GM12878 (cell line): ENCODE results near the gene TMPRSS13. TPM values are rescaled to one million over a fixed set of nuclear protein-coding genes. Genes with fewer than 3 reads are reported as not detected.

ENCODE experiments used
- ATAC-seq: fragments of 200-7000 bp; cut with Tn5 transposase; 3 replicates; pipeline ENCODE4 v1.9.1; 2020; ENCODE audit warnings: mild to moderate bottlenecking, moderate library complexity
- BruUV-seq: library from RNA; stranded (reverse); fragments of 400-500 nt; replicated peaks from 2 replicates; lab custom pipeline; 2021; lab: Mats Ljungman, UMichigan
- CTCF ChIA-PET: fragments of 300-600 bp; sonication (Branson Sonifier 250); formaldehyde crosslinking; extraction: SDS; loops from one replicate; lab custom pipeline; 2021; ENCODE audit warnings: inconsistent platforms; lab: Yijun Ruan, JAX
- POLR2A ChIA-PET: fragments of 350-600 bp; formaldehyde crosslinking; extraction: SDS; loops from one replicate; lab custom pipeline; 2021; ENCODE audit warnings: inconsistent platforms; lab: Charles Lee
- RAD21 ChIA-PET: fragments of 300-600 bp; sonication (Branson Sonifier 250); formaldehyde crosslinking; loops from one replicate; lab custom pipeline; 2023; ENCODE audit warnings: antibody characterized with exemption; ENCODE audit not compliant: unreplicated experiment; lab: Charles Lee
- SMC1A ChIA-PET: fragments of 300-600 bp; sonication (Branson Sonifier 250); formaldehyde crosslinking; loops from one replicate; lab custom pipeline; 2023; ENCODE audit not compliant: unreplicated experiment, uncharacterized antibody; lab: Charles Lee
- DNase-seq: peaks from one replicate; pipeline ENCODE4 v3.0.0-alpha.2; 2011; ENCODE audit warnings: low read depth, low spot score
- FAIRE-seq: peaks from 3 replicates; lab custom pipeline; 2011; peaks lifted over from hg19 to GRCh38; lab: Jason Lieb, UNC
- H2AFZ ChIP-seq: 2 replicates; pipeline ENCODE4 v1.6.0; 2011; ENCODE audit warnings: low read depth, low read length, control low read depth; ENCODE audit not compliant: control insufficient read depth
- H3K27ac ChIP-seq: 2 replicates; pipeline ENCODE4 v1.5.1; 2011; ENCODE audit warnings: control low read depth; ENCODE audit not compliant: control insufficient read depth, insufficient read depth
- H3K27me3 ChIP-seq, 2 experiments: replicated peaks in 1 of 2; 2 replicates each; pipeline versions ENCODE4 v1.6.0 to v1.6.1; 2011; ENCODE audit warnings: low read length in 1 of 2; ENCODE audit not compliant: control insufficient read depth in 2 of 2, insufficient read depth in 2 of 2
- H3K36me3 ChIP-seq, 2 experiments: 2 replicates each; pipeline ENCODE4 v1.5.1; 2011; ENCODE audit warnings: low read length in 1 of 2; ENCODE audit not compliant: control insufficient read depth in 2 of 2, insufficient read depth in 2 of 2
- H3K4me1 ChIP-seq: 2 replicates; pipeline ENCODE4 v1.6.1; 2011; ENCODE audit warnings: mild to moderate bottlenecking, low read length, moderate library complexity, mixed read lengths; ENCODE audit not compliant: control insufficient read depth, insufficient read depth
- H3K4me2 ChIP-seq: 2 replicates; pipeline ENCODE4 v1.6.0; 2011; ENCODE audit warnings: control low read depth; ENCODE audit not compliant: control insufficient read depth, insufficient read depth
- H3K4me3 ChIP-seq: fragments of 200-600 bp; sonication (generic); 2 replicates; pipeline ENCODE4 v1.5.1; 2016
- H3K79me2 ChIP-seq: 2 replicates; pipeline ENCODE4 v1.6.0; 2011; ENCODE audit warnings: low read length; ENCODE audit not compliant: control insufficient read depth, insufficient read depth
- H3K9ac ChIP-seq: 2 replicates; pipeline ENCODE4 v1.8.0; 2011; ENCODE audit warnings: low read length, control low read depth, mixed read lengths; ENCODE audit not compliant: control insufficient read depth, insufficient read depth
- H3K9me3 ChIP-seq: replicated peaks from 3 replicates; pipeline ENCODE4 v1.5.1; 2011; ENCODE audit warnings: mild to moderate bottlenecking, low read length; ENCODE audit not compliant: control insufficient read depth, insufficient read depth
- H4K20me1 ChIP-seq: 2 replicates; pipeline ENCODE4 v1.6.0; 2011; ENCODE audit not compliant: control insufficient read depth, insufficient read depth
- BCL3 ChIP-seq: IDR thresholded peaks from 2 replicates; pipeline ENCODE4 v1.6.1; 2011; ENCODE audit warnings: borderline replicate concordance, low read depth, mild to moderate bottlenecking, moderate library complexity, low read length; ENCODE audit not compliant: insufficient read depth, poor library complexity, severe bottlenecking
- CBX3 ChIP-seq: fragments of 200-600 bp; sonication (generic); IDR thresholded peaks from 2 replicates; pipeline ENCODE4 v1.6.1; 2016; ENCODE audit warnings: low read depth, borderline replicate concordance
- CREB1 ChIP-seq: IDR thresholded peaks from 2 replicates; pipeline ENCODE4 v1.6.1; 2012; ENCODE audit warnings: low read depth, mild to moderate bottlenecking, inconsistent platforms
- EED ChIP-seq: sonication (generic); IDR thresholded peaks from 2 replicates; pipeline ENCODE4 v1.6.1; 2016; ENCODE audit warnings: antibody characterized with exemption, low read depth
- EP300 ChIP-seq, 2 experiments: fragments of 150-350 bp in 1 of 2; IDR thresholded peaks; 2 replicates each; pipeline ENCODE4 v1.6.1; 2011 to 2012; ENCODE audit warnings: low read depth in 2 of 2, low read length in 2 of 2, borderline replicate concordance in 1 of 2, improper control_type of control experiment in 1 of 2, inconsistent platforms in 1 of 2; ENCODE audit not compliant: control insufficient read depth in 1 of 2
- FOXM1 ChIP-seq: IDR thresholded peaks from 2 replicates; pipeline ENCODE4 v1.6.1; 2012; ENCODE audit warnings: low read depth, mild to moderate bottlenecking, inconsistent platforms, low read length, moderate library complexity
- GATAD2B ChIP-seq: fragments of 450-650 bp; conservative IDR thresholded peaks from 2 replicates; pipeline ENCODE4 v1.6.1; 2017; ENCODE audit warnings: low read depth, mild to moderate bottlenecking, moderate library complexity
- IKZF1 ChIP-seq: fragments of 450-650 bp; conservative IDR thresholded peaks from 2 replicates; pipeline ENCODE4 v1.6.1; 2017; ENCODE audit warnings: antibody characterized with exemption, mild to moderate bottlenecking
- IKZF2 ChIP-seq, 2 experiments: fragments of 450-650 bp; IDR thresholded peaks; 2 replicates each; pipeline ENCODE4 v1.6.1; 2017; ENCODE audit warnings: mild to moderate bottlenecking in 2 of 2, moderate library complexity in 2 of 2
- JUNB ChIP-seq: IDR thresholded peaks from 2 replicates; pipeline ENCODE4 v1.6.1; 2016; ENCODE audit warnings: antibody characterized with exemption, mild to moderate bottlenecking
- JUND ChIP-seq: IDR thresholded peaks from 2 replicates; pipeline ENCODE4 v1.6.1; 2012; ENCODE audit warnings: low read depth, mild to moderate bottlenecking, low read length, improper control_type of control experiment, moderate library complexity
- KDM1A ChIP-seq: fragments of 200-600 bp; sonication (generic); IDR thresholded peaks from 2 replicates; pipeline ENCODE4 v1.6.1; 2016; ENCODE audit warnings: borderline replicate concordance
- NFYB ChIP-seq: IDR thresholded peaks from 2 replicates; pipeline ENCODE4 v1.6.1; 2011; ENCODE audit warnings: low read depth, mild to moderate bottlenecking, low read length, improper control_type of control experiment, moderate library complexity; ENCODE audit not compliant: insufficient read depth
- POLR2AphosphoS2 ChIP-seq: IDR thresholded peaks from 2 replicates; pipeline ENCODE4 v1.6.1; 2011; ENCODE audit warnings: low read depth, mild to moderate bottlenecking, low read length, improper control_type of control experiment, moderate library complexity
- RB1 ChIP-seq: fragments of 450-650 bp; formaldehyde crosslinking; IDR thresholded peaks from 2 replicates; pipeline ENCODE4 v1.6.1; 2017; ENCODE audit warnings: mild to moderate bottlenecking, borderline replicate concordance
- RBBP5 ChIP-seq: fragments of 200-600 bp; sonication (generic); conservative IDR thresholded peaks from 2 replicates; pipeline ENCODE4 v1.6.1; 2016
- RCOR1 ChIP-seq: conservative IDR thresholded peaks from 2 replicates; pipeline ENCODE4 v1.6.1; 2012; ENCODE audit warnings: low read depth, low read length, improper control_type of control experiment
- RUNX3 ChIP-seq: IDR thresholded peaks from 2 replicates; pipeline ENCODE4 v1.6.1; 2012; ENCODE audit warnings: low read length, inconsistent platforms
- SMAD1 ChIP-seq: fragments of 450-650 bp; IDR thresholded peaks from 2 replicates; pipeline ENCODE4 v1.6.1; 2018; ENCODE audit warnings: mild to moderate bottlenecking, low read depth; ENCODE audit not compliant: partially characterized antibody
- TCF12 ChIP-seq: IDR thresholded peaks from 2 replicates; pipeline ENCODE4 v1.6.1; 2011; ENCODE audit warnings: low read depth, mild to moderate bottlenecking, low read length
- YY1 ChIP-seq: IDR thresholded peaks from 2 replicates; pipeline ENCODE4 v1.6.1; 2011; ENCODE audit warnings: low read depth, mild to moderate bottlenecking, low read length
- ZBED1 ChIP-seq: IDR thresholded peaks from 2 replicates; pipeline ENCODE4 v1.6.1; 2016; ENCODE audit warnings: borderline replicate concordance
- ZNF217 ChIP-seq: fragments of 450-650 bp; IDR thresholded peaks from 2 replicates; pipeline ENCODE4 v1.6.1; 2017; ENCODE audit warnings: antibody characterized with exemption, mild to moderate bottlenecking
- WGBS: methylation state at CpG from one replicate; pipeline ENCODE4 v1.1.6; 2016; ENCODE audit warnings: low lambda C conversion rate; ENCODE audit not compliant: insufficient replicate concordance, insufficient coverage; ENCODE audit errors: missing lambda C conversion rate; 5-methylcytosine and 5-hydroxymethylcytosine counted together
- in situ Hi-C: fragments of 300-500 bp; cut with MboI; formaldehyde crosslinking; loops from 9 replicates; pipeline ENCODE4 v1.14.3; 2018; ENCODE audit warnings: mixed read lengths
- intact Hi-C: fragments of 100-400 bp; cut with micrococcal nuclease; formaldehyde crosslinking; loops from one replicate; pipeline ENCODE4 v1.14.2; 2022; ENCODE audit not compliant: unreplicated experiment
- polyA plus RNA-seq, 11 experiments: library from polyadenylated mRNA; depleted of rRNA in 4 of 11; unstranded in 6 of 11; stranded (reverse) in 5 of 11; fragments of >200 nt; fragmentation: Nextera tagmentation in 4 of 11; fragmentation: Illumina TruSeq in 1 of 11; extraction: Ambion mirVana in 4 of 11; extraction: Trizol in 1 of 11; gene quantifications; 1 replicate in 1 of 11; 2 replicates in 10 of 11; pipeline versions ENCODE4 v1.2.1 to v1.2.3, GENCODE V29; 2011 to 2016; ENCODE audit warnings: inconsistent platforms in 2 of 11, missing spikeins in 2 of 11, low read depth in 1 of 11
- total RNA-seq, 4 experiments: library from RNA; depleted of rRNA in 3 of 4; stranded (reverse); fragments of >200 nt in 3 of 4; fragmentation: Illumina TruSeq in 1 of 4; extraction: Trizol in 1 of 4; gene quantifications; 2 replicates each; pipeline versions ENCODE4 v1.2.1 to v1.2.3, GENCODE V29; 2013 to 2021
- TF ChIP-seq, protein P1 (sequence below): fragments of 450-650 bp; IDR thresholded peaks from 2 replicates; pipeline ENCODE4 v1.6.1; 2017; ENCODE audit warnings: low read depth, mild to moderate bottlenecking, moderate library complexity

Gene TMPRSS13
- total and polyA plus RNA-seq, 10 of the 15 experiments (the other 5 are each of a cell fraction or from before 2014, with no cell fraction given) = 0.05 to 0.50 (median 0.26) TPM; not detected in 2

DNA sequence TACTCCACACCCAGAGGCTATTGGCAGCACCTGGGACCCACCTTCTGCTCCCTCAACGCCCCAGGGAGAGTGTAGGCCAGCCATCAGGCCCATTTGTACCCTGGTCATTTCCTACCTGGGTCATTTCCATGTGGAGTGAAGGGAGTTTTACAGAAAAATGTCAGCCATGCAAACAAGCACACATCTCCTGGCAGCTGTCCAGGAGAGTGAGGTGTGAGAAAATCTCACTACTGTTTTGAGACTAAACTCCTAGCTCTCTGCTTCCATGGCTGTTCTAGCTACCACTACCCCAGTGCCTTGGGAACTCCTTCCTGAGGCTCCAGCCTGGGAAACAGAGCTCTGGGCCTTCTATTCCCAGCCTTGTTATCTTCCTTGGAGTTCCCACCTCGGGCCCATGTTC lies 2.8 kb upstream of the TMPRSS13 start:
- ATAC-seq (peak; percentile 80), FAIRE-seq (peak; percentile 90), DNase-seq (peak; percentile 78)
- H3K9me3 ChIP-seq = no peaks in the 10 kb centered on the region
- CTCF ChIA-PET = interaction anchor here (0.9 to 5.7 kb wide), 17 partner anchors 8 to 826 kb away, joined by 3 to 59 read pairs (median 4); partner anchors contain the start of gene IL10RA
- WGBS = 0% methylated on average over 2 of the region's 2 CpGs
- SMC1A ChIA-PET = interaction anchor here (0.7 to 10.7 kb wide), 14 partner anchors 12 to 123 kb away, joined by 3 to 160 read pairs (median 4); no protein-coding TSS in a partner anchor
- H3K4me3 ChIP-seq = no peak overlapping the region
- no peaks in the 10 kb centered on the region for H3K79me2 ChIP-seq
- H3K36me3 ChIP-seq = no peaks in the 10 kb centered on the region
- in situ Hi-C loops (no loop called here), intact Hi-C loops (no loop called here)
- no peaks in the 10 kb centered on the region for H3K27me3 ChIP-seq
- no peak overlapping the region for H2AFZ ChIP-seq
- no peaks in the 10 kb centered on the region for H4K20me1 ChIP-seq
- peaks cover 40% of the 10 kb centered on the region for H3K4me1 ChIP-seq
- no peak overlapping the region for H3K9ac ChIP-seq
- peak overlapping the region; percentile 28; the same call in 1 of the 2 replicates for H3K27ac ChIP-seq
- RAD21 ChIA-PET = interaction anchor here (0.6 to 8.9 kb wide), 9 partner anchors 10 to 242 kb away, joined by 3 to 91 read pairs (median 3); no protein-coding TSS in a partner anchor
- no TSS peak for BruUV-seq
- H3K4me2 ChIP-seq = no peak overlapping the region
- POLR2A ChIA-PET = interaction anchor here (0.6 to 1.6 kb wide), 4 partner anchors 13 to 42 kb away, joined by 3 to 13 read pairs (median 6); no protein-coding TSS in a partner anchor
- TF ChIP-seq POLR2AphosphoS2 (no peak), FOXM1 (no peak), ZBED1 (no peak), EP300 (IDR thresholded peaks at IDR 0.05; ENCODE audit: borderline replicate concordance in 1 of 2, control insufficient read depth in 1 of 2, low read depth in 2 of 2, low read length in 2 of 2) (peak in 1 of 2 experiments; percentile 57; a peak in 1 of 4 replicates), EED (peak; percentile 92), KDM1A (no peak), CREB1 (0 out of 2 replicates have a peak, but pooled peaks have one; percentile 4), SMAD1 (peak; percentile 97), RBBP5 (no peak), ZNF217 (no peak), IKZF1 (peak; percentile 84), RB1 (no peak), IKZF2 (IDR thresholded peaks at IDR 0.05) (peak; percentile 81), JUND (0 out of 2 replicates have a peak, but pooled peaks have one; percentile 20), RUNX3 (peak; percentile 50), CBX3 (no peak), GATAD2B (peak; percentile 56; the same call in 1 of the 2 replicates), TCF12 (0 out of 2 replicates have a peak, but pooled peaks have one; percentile 50), NFYB (no peak), YY1 (peak; percentile 88), JUNB (peak; percentile 76), BCL3 (peak; percentile 61), RCOR1 (no peak)
- TF ChIP-seq, protein P1, sequence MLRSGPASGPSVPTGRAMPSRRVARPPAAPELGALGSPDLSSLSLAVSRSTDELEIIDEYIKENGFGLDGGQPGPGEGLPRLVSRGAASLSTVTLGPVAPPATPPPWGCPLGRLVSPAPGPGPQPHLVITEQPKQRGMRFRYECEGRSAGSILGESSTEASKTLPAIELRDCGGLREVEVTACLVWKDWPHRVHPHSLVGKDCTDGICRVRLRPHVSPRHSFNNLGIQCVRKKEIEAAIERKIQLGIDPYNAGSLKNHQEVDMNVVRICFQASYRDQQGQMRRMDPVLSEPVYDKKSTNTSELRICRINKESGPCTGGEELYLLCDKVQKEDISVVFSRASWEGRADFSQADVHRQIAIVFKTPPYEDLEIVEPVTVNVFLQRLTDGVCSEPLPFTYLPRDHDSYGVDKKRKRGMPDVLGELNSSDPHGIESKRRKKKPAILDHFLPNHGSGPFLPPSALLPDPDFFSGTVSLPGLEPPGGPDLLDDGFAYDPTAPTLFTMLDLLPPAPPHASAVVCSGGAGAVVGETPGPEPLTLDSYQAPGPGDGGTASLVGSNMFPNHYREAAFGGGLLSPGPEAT = peak; percentile 75
